ENCODE measurements around the gene LAMA5. TPM values are rescaled to one million over a fixed set of nuclear protein-coding genes. Genes with fewer than 3 reads are reported as not detected.
A peak's percentile ranks its signal among the peaks of the same experiment; 100 is the strongest.

The LAMA5 gene
- polyA plus RNA-seq, 3 donors: 0.05 TPM; not detected in 2

GRCh38 chr20:62408640-62409039, 41.5 kb upstream of the LAMA5 start:
- Histone ChIP-seq H4K20me1 (ENCODE audit: insufficient read depth, low read length) (peaks cover 10% of the 10 kb centered on the region), H3K36me3 (replicated peaks in 1 of 2; ENCODE audit: control insufficient read depth in 1 of 2, insufficient read depth in 2 of 2, low read length in 2 of 2) (no peaks in the 10 kb centered on the region), H3K4me1 (ENCODE audit: control insufficient read depth in 1 of 2, insufficient read depth in 2 of 2, low read length in 2 of 2) (peaks cover 30 to 41% of the 10 kb centered on the region in 2 donors), H3K79me2 (ENCODE audit: insufficient read depth, low read length) (peaks cover 23% of the 10 kb centered on the region), H3K27ac (ENCODE audit: low read depth in 1 of 2, low read length in 2 of 2) (no peak overlapping the region), H2AFZ (ENCODE audit: insufficient read depth, low read depth, low read length, poor library complexity, severe bottlenecking) (no peak overlapping the region), H3K9ac (ENCODE audit: insufficient read depth, low read length, poor library complexity, severe bottlenecking) (no peak overlapping the region), H3K4me2 (replicated peaks; ENCODE audit: extremely low read depth, low read length, poor library complexity, severe bottlenecking) (no peak overlapping the region), H3K9me3 (replicated peaks in 1 of 2; ENCODE audit: control insufficient read depth in 1 of 2, insufficient read depth in 1 of 2, low read length in 2 of 2) (no peaks in the 10 kb centered on the region), H3K4me3 (replicated peaks in 1 of 3; ENCODE audit: low read depth in 2 of 3, low read length in 3 of 3) (no peak overlapping the region), H3K27me3 (ENCODE audit: control insufficient read depth in 2 of 2, insufficient read depth in 2 of 2, low read length in 2 of 2) (peaks cover 0 to 3% of the 10 kb centered on the region in 2 donors)
- Mint-ChIP-seq H3K27me3 (ENCODE audit: low read depth in 3 of 3) (peaks cover 12 to 17% (median 13%) of the 10 kb centered on the region in 3 donors), H3K4me1 (peaks cover 34% of the 10 kb centered on the region), H3K4me3 (peak overlapping the region in 1 of 2 donors; percentile 9), H3K36me3 (peaks cover 0 to 4% of the 10 kb centered on the region in 2 donors), H3K9me3 (no peaks in the 10 kb centered on the region), H3K27ac (no peak overlapping the region)
- no peak for DNase-seq
- TF ChIP-seq CTCF (IDR thresholded peaks at IDR 0.05): no peak
- intact Hi-C loops (cut with micrococcal nuclease): loop anchor here (5.0 to 10.0 kb wide), 3 partner anchors 174 to 389 kb away; partner anchors contain the start of genes MRGBP (in 2 of the 2) and OSBPL2 (in 1 of the 2)
- 100% methylated on average over 6 of the region's 12 CpGs for WGBS (ENCODE audit: insufficient coverage)

- Histone ChIP-seq H3K9me3 (replicated peaks in 1 of 2; ENCODE audit: control insufficient read depth in 1 of 2, insufficient read depth in 1 of 2, low read length in 2 of 2) (no peaks in the 10 kb centered on the region), H2AFZ (ENCODE audit: insufficient read depth, low read depth, low read length, poor library complexity, severe bottlenecking) (peak overlapping the region; percentile 86), H3K27ac (ENCODE audit: low read depth in 1 of 2, low read length in 2 of 2) (no peak overlapping the region), H3K79me2 (ENCODE audit: insufficient read depth, low read length) (peaks cover 23% of the 10 kb centered on the region), H3K4me1 (ENCODE audit: control insufficient read depth in 1 of 2, insufficient read depth in 2 of 2, low read length in 2 of 2) (peaks cover 30 to 41% of the 10 kb centered on the region in 2 donors), H3K36me3 (replicated peaks in 1 of 2; ENCODE audit: control insufficient read depth in 1 of 2, insufficient read depth in 2 of 2, low read length in 2 of 2) (no peaks in the 10 kb centered on the region), H3K9ac (ENCODE audit: insufficient read depth, low read length, poor library complexity, severe bottlenecking) (no peak overlapping the region), H3K4me3 (replicated peaks in 1 of 3; ENCODE audit: low read depth in 2 of 3, low read length in 3 of 3) (peak overlapping the region in 1 of 3 experiments; percentile 79), H3K27me3 (ENCODE audit: control insufficient read depth in 2 of 2, insufficient read depth in 2 of 2, low read length in 2 of 2) (peaks cover 0 to 3% of the 10 kb centered on the region in 2 donors), H3K4me2 (replicated peaks; ENCODE audit: extremely low read depth, low read length, poor library complexity, severe bottlenecking) (peak overlapping the region; percentile 76), H4K20me1 (ENCODE audit: insufficient read depth, low read length) (peaks cover 10% of the 10 kb centered on the region)
- peaks cover 12 to 17% (median 13%) of the 10 kb centered on the region in 3 donors for H3K27me3 Mint-ChIP-seq (ENCODE audit: low read depth in 3 of 3)
- no peaks in the 10 kb centered on the region for H3K9me3 Mint-ChIP-seq
- no peak for DNase-seq
- H3K4me3 Mint-ChIP-seq: no peak overlapping the region
- no peak for TF ChIP-seq CTCF (IDR thresholded peaks at IDR 0.05)
- WGBS (ENCODE audit: insufficient coverage): 96% methylated on average over 14 of the region's 15 CpGs
- peak overlapping the region in 1 of 7 donors; percentile 50 for H3K27ac Mint-ChIP-seq
- H3K36me3 Mint-ChIP-seq: peaks cover 3 to 8% of the 10 kb centered on the region in 2 donors
- intact Hi-C loops (cut with micrococcal nuclease): loop anchor here (5.0 to 10.0 kb wide), 3 partner anchors 173 to 389 kb away; partner anchors contain the start of genes MRGBP (in 2 of the 2) and OSBPL2 (in 1 of the 2)
- H3K4me1 Mint-ChIP-seq: peaks cover 34% of the 10 kb centered on the region
These were observed 40.9 kb upstream of the LAMA5 start for GRCh38 chr20:62408055-62408454.
